ENCODE measurements around the gene RYK.
"Not testable (repeated sequence)": the region's sequence is repeated elsewhere in the genome, so short reads cannot be mapped to it uniquely, and the experiment has no call there.

RYK gene

DNA sequence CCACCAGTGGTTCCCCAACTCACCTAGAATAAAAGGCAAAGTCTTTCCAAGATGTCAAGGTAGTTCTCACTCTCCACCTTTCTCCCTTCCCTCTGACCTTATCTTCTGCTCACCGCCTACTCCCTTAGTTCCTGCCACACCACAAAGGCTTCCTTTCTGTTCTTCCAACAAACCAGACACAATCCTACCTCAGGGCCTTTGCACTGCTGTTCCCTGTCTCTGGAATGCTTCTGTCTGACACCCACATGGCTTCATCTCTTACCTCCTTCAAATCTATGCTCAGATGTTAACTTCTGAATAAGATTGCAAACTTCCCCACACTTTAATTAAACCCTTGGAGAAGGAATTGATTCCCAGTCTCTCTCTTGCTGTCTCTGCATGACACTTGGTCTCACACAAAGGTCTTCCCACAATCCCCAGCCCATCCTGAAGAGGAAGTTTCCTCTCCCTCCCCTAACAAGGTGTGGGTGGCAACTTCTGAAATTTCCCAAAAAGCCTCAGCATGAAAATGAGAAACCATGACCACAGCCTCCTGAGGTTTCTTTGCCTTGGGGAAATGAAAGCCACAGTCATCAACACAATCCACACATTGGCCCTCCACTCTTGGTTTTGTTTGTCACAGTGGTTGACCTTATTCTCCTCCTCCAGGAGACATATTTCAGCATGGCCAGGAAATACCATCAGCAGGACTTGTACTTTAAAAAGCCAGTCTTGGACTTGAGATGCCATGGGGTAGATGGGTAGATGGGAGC, 3.0 kb upstream of the RYK start:
- DNase-seq = no peak

DNA sequence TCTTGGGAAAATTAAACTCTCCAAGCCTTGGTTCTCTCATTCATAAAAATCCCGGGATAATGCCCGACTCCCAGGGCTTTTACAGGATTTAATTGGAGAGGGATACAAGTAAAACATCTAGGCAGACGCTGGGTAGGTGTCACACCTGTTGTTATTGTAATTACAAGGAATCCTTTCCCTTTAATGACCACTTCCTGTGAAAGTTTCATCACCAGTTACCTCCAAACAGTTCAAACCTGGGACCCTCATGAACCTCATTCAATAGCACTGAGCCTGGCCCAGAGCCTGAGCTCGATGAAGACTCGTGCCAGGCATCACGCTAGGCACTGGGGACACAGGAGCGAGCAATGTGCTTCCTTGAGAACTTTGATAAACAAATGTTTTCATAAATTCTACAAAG, 2.1 kb upstream of the RYK start:
- DNase-seq = no peak

DNA sequence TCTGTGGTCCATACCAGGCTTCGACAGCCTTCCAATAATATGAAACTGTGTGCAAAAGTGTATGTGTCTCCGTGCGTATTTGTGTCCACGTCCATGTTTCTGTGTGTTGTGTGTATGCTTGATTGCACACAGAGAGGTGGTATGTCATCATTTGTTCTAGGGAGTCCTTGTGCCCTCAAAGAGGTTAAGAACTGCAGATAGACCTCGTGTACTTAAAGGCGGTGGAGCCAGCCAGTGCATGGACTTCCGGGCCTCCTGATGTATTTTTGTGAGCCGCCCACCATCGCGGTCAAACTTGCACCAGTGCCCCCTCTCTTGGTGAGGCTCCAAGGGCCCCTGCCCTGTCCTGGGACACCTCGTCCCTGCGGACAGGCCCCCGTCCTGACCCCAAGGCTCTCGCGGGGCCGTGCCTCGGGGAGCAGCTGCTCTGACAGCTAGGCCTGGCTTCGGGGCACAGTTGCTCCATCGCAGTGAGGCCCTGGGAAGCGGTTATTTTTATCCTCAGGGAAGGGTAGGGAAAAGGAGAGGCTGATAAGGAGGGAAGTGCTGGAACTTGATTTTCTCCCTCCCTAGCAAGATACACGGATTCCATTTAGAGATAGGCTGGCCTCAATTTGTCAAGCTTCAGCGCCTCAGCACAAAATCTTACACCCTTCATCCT, 1.2 kb upstream of the RYK start:
- DNase-seq = no peak

DNA sequence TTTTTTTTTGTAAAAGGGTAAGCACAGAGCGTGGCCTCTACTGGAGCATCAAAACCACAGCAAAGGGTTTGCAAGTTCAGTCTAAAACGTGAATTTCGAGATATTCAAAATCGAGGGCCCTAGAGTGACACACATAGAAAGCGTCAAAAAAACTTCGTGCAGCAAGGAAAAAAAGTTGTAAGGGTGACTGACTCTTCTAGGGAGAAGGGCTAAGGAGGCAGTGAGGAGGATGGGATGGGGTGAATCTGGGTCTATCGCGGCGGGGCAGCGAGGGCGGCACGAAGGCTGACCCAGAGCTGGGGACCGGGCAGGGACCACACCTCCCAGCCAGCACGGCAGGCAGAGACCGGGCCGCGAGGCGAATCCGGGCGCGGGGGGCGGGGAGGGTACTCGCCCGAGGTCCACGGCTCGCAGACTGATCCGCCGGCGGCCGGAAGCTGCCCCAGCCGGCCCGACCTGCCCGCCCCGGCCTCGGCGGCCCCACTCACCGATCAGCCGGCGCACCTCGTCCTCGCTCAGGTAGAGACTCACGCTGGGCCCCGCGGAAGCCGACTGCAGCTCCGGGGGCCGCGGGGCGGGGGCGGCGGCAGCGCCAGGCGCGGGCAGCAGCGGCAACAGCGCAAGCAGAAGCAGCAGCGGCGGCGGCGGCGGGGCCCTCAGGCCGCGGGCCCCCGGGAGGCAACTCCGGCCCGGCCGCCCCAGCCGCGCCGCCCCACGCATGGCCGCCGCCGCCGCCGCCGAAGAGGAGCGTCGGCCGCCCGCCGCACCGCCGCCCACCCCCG, 533 bp downstream of the RYK start:
- DNase-seq = peak; percentile 35

DNA sequence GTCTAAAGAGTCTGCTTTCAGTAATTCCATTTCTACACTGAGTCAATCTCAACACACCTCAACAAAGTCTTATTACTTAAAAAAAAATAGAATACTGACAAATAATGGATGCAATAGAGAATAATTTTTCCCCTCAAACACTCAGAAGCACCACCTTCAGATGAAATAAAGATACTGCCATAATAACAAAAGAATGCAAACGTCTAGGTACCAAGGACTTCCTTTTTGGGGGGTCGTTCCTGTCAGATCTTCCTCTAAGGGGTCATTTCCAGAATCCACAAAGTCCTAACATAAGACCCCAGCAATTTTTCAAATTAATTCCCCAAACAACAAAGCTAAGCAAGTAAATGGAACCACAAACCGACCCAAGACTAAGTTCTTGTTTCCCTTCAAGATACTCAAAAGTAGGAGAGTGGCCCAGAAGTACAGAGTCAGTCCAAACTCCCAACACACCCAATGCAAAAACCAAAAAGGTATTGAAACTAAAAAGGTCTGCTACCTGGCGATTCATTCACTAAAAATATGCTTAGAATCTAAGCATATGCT, 1.3 kb downstream of the RYK start:
- no peak for DNase-seq

DNA sequence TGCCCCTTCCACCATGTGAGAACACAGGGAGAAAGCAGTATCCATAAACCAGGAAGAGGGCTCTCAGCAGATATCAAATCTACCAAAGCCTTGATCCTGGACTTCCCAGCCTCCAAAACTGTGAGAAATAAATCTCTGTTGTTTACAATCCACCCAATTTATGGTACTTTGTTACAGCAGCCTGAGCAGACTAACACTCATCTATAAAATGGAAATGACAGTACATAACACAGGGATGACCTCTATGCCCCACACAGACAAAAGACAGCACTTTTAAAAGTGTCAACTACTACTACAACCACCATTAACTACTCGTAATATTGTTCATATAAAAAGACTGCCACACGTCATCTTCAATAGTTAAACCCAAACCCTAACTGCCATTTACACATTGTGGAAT, 5.7 kb downstream of the RYK start:
- DNase-seq = no peak

DNA sequence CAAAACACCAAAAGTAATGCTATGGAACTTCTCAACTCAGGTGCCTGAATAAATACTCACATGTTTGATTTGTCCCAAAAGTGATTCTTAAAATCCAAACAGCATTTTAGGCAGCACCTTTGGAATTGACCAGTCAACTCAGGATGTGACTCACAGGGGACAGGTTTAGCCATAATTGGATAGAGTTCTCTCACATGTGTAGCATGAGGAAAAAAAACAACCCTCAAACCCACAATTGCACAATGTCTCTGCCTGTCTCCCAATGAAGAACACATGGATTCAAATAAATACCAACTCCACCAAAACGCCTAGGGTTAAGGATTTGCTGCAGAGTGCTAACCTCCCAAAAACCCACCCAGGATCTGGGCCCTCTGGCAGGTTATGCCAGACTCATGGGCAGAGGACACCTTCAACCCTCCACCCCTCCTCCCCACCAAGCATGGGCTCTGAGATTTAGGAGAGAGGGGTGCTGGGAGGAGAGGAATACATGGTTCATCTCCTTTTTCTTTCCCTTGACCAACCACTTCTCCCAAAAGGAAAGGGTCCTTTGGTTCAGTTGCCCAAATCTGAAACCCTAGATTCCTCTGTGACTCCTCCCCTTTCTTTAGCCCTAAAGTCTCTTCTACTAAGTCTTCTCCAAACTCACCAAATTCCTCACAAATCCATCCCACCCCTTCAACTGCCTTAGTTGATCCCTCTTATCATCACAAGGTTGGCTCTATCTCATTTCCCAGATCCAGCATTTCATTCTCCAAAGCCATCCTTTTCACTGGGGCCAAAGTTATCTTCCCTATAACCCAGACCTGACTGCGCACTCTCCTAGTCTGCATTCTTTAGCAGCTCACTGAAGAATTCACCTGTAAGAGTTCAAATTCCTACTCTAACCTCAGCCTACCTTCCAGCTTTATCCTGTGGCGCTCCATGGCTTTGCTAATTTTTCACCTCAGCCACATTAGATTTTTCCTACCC, 7.7 kb downstream of the RYK start:
- no peak for DNase-seq

DNA sequence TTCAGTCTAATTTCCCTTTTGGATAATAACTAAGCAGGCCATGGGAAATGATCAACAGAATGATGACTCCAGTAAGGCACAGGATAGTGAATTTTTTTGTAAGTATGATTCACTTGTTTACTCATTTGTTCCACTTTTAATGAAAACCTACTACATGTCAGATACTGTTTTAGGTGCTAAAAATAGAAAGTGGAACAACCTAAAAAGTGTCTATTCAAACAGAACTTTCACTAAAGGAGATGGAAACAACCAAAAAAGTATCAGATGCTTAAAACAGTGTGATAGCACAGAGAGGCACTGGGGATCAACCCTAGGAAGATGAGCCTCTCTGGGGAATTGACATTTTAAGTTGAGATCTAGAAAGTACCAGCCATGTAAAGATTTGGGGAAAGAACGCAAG, 11.1 kb downstream of the RYK start:
- DNase-seq = no peak

DNA sequence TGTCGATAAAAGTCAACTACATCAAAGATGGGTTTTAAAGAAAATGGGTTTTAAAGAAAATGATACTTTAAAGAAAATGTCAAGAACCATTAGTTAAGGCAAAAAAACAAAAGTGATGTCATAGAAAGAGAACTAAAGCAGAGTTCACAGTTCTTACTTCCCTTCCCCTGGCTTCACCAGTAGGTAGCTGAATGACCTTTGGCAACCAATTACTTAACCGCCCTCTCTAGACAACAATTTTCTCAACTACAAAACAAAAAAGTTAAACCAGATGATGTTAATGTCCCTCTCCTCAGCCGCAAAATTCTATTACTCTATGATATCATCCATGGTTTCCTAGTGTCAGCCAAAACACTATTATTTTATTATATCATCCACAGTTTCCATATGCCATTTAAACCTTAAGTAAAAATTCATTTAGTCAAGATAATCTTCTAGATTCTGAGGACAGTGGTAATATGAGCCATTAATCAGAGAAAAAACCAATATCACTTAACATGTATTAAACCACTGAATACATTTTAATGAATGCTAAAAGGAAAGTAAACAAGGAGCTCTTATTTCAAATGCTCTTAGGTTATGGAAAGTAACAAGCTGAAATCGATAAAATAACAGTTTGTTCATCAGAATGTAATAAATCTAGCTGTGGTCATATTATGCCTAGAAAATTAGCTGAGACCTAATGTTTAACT, 13.1 kb downstream of the RYK start:
- no peak for DNase-seq

DNA sequence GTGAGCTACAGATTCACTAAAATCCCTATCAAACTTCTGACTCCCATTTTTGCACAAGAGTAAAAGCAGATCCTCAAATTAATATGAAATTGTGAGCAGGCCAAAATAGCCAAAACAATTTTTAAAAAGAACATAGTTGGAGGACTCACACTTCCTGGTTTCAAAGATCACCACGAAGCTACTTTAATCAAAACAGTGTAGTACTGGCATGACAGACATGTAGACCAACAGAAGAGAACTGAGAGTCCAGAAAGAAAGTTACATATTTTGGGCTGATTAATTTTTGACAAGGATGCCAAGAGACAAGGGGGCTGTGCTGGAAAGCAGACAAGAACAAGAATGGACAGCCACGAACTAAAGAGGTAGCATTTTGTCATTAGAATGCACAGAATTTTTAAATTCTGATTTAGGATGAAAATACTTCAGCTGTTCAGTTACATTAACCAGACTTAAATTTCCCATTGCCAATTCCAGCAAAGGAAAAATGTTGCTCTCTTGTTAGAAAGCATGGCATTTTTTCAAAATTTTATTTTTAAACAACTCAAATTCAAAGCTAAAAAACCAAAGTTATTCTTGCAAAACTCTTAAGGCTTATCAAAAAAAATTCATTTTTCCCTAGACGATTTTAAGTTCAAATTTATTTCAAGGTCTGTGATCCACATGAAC, 14.0 kb downstream of the RYK start:
- DNase-seq = no peak

DNA sequence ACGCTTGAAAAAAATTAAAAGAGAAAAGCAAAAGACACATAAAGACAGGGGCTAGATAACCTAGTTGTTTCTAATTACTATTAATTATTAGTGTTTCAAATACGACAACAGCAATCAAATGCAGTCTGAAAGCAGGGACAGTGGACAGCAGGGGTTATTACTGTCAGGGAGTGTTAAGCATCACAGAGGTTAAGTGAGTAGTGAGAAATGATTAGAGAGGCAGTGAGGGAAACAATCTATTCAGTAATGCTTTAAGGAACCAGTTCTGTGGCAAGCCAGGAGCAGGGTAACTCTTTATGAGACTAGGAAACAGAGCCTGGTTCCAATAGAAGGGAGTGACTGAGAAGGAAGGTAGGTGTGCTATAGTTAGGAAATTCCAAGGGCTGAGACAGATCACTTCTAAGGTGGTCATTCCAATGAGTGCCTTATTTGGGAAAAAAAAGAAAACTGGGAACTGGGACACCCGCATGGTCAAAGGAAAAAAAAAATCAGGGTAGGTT, 15.0 kb downstream of the RYK start:
- no peak for DNase-seq

DNA sequence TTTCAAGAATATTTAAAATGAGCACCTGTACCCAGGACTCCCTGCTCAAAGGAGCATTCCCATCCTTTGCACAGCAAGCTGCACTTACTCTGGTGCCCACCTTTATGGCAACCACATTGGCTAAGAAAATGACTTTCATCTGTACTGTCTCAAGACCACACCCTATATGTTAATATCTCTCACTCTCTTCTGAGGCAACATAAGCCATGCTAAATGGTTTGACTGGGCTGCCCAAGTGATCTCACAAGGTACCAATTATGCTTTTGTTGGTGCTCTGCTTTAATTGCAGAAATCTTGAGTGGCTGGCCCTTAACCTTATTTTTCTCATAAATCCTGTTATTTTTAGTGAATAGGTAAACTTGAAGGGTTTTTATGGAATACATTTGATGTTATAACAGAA, 17.7 kb downstream of the RYK start:
- DNase-seq = peak; percentile 67

DNA sequence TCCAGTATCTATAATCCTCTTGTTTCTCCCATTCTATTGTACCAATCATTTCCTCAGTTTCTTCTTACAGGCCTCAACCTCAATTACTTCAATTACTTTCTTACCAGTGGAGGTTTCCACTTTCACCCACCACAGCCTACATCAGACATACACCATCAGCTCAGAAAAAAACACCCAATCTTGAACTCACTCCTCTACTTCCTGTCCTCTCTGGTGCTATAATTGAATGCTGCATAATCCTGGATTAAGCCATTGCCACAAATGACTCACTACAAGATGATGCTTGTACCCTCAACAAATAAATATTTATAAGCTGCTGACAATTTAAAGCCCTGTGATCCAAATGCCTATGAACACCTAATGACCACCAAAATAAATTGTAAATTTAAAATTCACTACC, 18.5 kb downstream of the RYK start:
- no peak for DNase-seq

DNA sequence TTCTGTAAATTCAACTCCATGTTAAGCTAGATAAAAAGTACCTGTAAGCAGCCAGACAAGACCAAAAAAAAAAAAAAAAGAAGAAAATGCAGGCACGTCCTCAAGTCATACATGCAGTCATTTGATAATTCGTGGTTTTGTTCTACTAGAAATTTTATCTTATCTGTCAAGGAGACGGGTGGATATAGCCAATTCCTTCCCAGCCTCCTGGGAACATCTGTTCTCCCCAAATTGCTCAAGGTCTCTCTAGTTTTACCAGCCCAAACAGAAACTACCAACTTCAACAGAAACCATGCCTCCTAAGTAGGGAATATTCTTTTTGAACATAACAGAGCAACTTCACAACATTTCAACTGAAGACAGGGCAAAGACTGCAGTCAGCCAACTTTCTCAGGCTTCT, 19.5 kb downstream of the RYK start:
- DNase-seq = peak; percentile 85

DNA sequence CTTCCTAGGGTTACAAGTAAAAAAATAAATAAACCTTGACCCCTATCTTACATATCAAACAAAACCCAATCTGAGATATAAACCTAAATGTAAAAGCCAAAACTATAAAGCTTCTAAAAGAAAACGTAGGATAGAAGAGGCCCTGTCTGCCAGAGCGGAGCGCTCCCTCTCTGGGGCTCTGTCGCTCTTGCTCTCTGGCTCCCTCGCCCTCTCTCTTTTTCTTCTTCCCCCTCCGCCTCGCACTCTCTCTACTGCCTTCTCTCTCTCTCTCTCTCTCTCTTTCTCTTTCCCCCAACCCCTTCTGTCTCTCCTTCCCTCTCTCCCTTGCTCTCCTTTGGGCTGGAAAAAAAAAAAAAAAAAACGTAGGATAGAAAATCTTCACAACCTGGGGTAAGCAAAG, 21.6 kb downstream of the RYK start:
- no peak for DNase-seq

DNA sequence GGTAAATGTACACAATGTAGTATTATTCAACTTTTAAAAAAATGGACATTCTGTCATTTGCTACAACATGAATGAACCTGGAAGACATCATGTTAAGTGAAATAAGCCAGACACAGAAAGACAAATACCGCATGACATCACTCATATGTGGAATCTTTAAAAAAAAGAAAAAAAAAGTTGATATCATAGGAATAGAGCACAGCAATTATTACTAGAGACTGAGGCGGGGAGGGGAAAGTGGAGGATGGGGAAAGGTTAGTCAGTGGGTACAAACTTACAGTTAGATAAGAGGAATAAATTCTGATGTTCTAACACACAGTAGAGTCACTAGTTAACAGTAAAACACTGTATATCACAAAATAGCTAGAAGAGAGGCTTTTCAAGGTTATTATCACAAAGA, 22.2 kb downstream of the RYK start:
- DNase-seq = peak; percentile 60

DNA sequence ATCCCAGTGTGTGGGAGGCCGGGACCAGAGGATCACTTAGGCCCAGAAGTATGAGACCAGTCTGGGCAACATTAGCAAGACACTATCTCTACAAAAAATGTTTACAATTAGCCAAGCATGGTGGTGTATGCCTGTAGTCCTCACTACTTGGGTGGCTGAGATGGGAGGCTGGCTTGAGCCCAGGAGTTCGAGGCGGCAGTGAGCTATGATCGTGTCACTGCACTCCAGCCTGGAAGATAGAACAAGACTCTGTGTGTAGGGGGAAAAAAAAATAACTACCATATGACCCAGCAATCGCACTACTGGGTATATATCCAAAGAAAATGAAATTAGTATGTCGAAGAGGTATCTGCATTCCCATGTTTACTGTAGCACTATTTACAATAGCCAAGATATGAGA, 22.6 kb downstream of the RYK start:
- peak; percentile 42 for DNase-seq

DNA sequence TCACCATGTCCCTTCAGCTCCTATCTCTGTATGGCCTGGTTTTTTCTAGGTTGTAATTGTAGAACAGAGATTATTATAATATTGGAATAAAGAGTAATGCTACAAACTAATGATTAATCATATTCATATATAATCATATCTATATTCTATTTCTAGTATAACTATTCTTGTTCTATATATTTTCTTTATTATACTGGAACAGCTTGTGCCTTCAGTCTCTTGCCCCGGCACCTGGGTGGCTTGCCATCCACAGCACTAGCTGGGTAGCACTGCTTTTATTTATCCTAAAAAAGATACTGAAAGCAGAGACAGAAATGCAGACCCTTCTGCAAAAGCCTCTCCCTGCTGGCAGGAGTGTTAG, 25.9 kb downstream of the RYK start:
- DNase-seq = not testable (repeated sequence)

DNA sequence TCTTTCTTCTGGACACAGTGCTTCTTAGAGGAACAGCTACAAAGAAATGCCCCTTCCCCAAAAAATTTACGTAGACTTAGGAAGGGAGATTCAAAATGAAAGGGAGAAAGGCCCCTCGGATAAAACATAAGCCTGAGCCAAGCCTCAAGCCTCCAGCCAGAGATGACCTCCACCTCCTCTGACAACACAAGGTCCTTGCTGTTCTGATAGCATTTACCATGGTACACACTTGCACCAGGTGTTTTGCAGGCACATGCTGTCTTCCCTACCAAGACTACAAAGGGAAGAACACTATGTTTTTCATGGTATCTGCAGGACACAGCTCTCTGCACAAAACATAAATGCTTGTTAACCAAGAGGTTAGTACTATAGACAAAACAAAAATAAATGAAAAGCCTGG, 27.8 kb downstream of the RYK start:
- DNase-seq = no peak

DNA sequence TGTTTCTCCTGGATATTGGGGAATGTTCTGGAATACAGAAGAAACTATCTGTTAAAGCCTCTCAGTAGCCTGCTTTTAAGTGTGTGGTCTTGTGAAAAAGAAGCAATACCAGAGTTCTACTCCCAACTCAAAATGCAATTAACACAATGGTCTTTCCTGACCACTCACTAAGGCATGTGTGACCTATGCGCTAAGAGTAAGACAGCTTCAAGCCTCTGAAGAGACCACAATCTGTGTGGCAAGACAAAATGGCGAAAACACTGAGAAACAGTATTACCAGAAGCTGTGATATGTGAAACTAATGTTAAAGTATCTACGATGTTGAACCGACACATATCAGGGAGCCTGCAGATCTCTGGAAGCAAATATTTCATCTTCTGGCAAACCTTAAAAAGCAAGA, 33.8 kb downstream of the RYK start:
- DNase-seq = no peak

DNA sequence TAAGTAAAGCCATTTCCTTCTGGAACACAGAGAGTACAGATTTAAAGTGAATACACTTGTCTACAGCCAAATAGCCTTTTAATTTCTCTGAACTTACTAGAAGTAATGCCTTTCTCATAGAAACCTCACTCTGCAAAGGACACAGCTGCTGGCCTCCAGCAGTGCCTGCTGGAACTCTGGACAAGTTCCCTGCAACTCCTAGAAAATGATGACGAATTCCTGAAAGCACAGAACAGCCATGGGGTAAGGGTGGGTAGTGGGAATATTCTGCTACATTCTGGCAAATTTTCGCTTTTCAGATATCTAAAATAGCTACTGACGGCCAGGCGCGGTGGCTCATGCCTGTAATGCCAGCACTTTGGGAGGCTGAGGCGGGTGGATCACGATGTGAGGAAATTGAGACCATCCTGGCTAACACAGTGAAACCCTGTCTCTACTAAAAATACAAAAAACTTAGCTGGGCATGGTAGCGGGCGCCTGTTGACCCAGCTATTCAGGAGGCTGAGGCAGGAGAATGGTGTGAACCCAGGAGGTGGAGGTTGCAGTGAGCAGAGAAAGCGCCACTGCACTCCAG, 34.4 kb downstream of the RYK start:
- DNase-seq = no peak

Data from hematopoietic multipotent progenitor cell treated with erythropoietin and hydrocortisone succinate and interleukin-3 and kit ligand, for 8 days (in vitro differentiated cells).